Hippocampal formation (tissue), 2 donors: Measurements from ENCODE around the gene NKX1-2.

Experiments used
- DNase-seq, 2 donors: peaks; one replicate each; lab custom pipeline; 2025; lab: John Stamatoyannopoulos, UW

Gene NKX1-2

GRCh38 chr10:124450012-124450782, at the start of gene NKX1-2:
Gene NKX1-2, minus strand, starts transcription at chr10:124450035. Its CDS starts 92 bp downstream, at chr10:124449943.
- DNase-seq, result no peak

- DNase-seq, result no peak
Measured at GRCh38 chr10:124498056-124498455, 48.2 kb upstream of the NKX1-2 start.

- DNase-seq, result no peak
Measured at GRCh38 chr10:124497196-124497881, 47.5 kb upstream of the NKX1-2 start.

- no peak for DNase-seq
Measured at GRCh38 chr10:124496620-124497019, 46.8 kb upstream of the NKX1-2 start.

- no peak for DNase-seq
Measured at GRCh38 chr10:124496150-124496549, 46.3 kb upstream of the NKX1-2 start.

GRCh38 chr10:124495725-124496124, 45.9 kb upstream of the NKX1-2 start:
- DNase-seq, result no peak

- no peak for DNase-seq
Measured at GRCh38 chr10:124495162-124495561, 45.3 kb upstream of the NKX1-2 start.

- no peak for DNase-seq
Measured at GRCh38 chr10:124494046-124494807, 44.4 kb upstream of the NKX1-2 start.

- no peak for DNase-seq
Measured at GRCh38 chr10:124493214-124493882, 43.5 kb upstream of the NKX1-2 start.

GRCh38 chr10:124492266-124492665, 42.4 kb upstream of the NKX1-2 start:
- DNase-seq, result no peak

- no peak for DNase-seq
Measured at GRCh38 chr10:124491105-124491504, 41.3 kb upstream of the NKX1-2 start.

- DNase-seq, result no peak
Measured at GRCh38 chr10:124486635-124487034, 36.8 kb upstream of the NKX1-2 start.

GRCh38 chr10:124484661-124485060, 34.8 kb upstream of the NKX1-2 start:
- DNase-seq, result no peak

- DNase-seq, result no peak
Measured at GRCh38 chr10:124484031-124484430, 34.2 kb upstream of the NKX1-2 start.

- no peak for DNase-seq
Measured at GRCh38 chr10:124482876-124483275, 33.0 kb upstream of the NKX1-2 start.

GRCh38 chr10:124482236-124482800, 32.5 kb upstream of the NKX1-2 start:
- DNase-seq, result no peak

- DNase-seq, result no peak
Measured at GRCh38 chr10:124481717-124482116, 31.9 kb upstream of the NKX1-2 start.

- DNase-seq, result no peak
Measured at GRCh38 chr10:124480860-124481259, 31.0 kb upstream of the NKX1-2 start.

- DNase-seq, result no peak
Measured at GRCh38 chr10:124478515-124478914, 28.7 kb upstream of the NKX1-2 start.

- no peak for DNase-seq
Measured at GRCh38 chr10:124477614-124478363, 28.0 kb upstream of the NKX1-2 start.
